HG03280 (cell line): ENCODE data around the gene BLOC1S2.
A peak's percentile ranks its signal among the peaks of the same experiment; 100 is the strongest.
"Not testable (repeated sequence)": the region's sequence is repeated elsewhere in the genome, so short reads cannot be mapped to it uniquely, and the experiment has no call there.

Experiments used
- ATAC-seq: cut with Tn5 transposase; IDR thresholded peaks from one replicate; pipeline ENCODE4 v1.9.1; 2021; ENCODE audit warnings: mild to moderate bottlenecking, moderate library complexity; ENCODE audit not compliant: unreplicated experiment

BLOC1S2 gene

DNA sequence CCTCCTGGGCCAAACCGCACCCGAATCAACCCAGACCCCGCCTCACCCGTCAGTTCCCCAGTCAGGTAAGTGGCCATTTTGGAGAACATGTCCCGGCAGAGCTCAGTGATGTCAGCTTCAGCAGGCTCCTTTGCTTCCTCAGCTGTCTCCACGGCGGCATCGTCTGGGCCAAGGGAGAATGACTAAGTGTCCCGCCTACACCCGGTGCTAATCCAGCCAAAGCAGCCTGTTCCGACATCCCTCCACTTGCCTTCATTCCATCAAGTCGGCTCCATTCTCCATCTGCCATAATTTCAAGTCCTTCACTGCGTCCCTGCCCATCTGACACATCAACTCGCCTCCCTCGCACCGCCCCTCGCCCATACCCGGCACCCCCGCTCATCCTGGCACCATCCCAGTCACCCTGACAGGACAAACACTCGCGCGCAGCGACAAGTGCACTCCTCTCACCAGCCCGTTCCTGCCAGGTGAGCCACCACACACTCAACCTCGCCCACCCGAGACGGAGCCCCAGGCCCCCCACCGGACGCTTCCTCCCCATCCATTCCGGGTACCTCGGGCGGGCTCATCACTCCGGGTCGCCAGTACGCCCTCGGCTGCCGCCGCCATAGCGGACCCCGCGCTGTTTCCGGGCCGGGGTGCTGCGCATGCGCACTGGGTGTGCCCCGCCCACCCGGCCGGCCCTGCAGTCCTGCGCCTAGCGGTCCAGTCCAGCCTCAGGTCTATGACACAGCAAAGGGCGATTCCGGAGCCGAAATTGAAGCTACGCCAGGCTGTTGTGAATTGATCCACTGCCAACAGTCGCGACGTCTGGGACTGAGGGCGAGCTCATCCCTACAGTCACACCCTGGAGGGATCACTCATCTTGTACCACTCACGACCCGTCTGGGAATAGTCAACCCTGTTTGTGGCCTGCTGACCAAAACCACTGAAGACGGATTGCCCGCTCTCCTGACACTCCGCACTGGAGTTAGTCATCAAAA is at the start of gene BLOC1S2:
Gene BLOC1S2, minus strand, starts transcription at position 630 of the 983 bp plus-strand sequence. Its CDS starts 21 bp downstream, at position 609.
- peak; percentile 88 for ATAC-seq

GRCh38 chr10:100334762-100335161 is 48.3 kb upstream of the BLOC1S2 start:
- ATAC-seq: no peak

DNA sequence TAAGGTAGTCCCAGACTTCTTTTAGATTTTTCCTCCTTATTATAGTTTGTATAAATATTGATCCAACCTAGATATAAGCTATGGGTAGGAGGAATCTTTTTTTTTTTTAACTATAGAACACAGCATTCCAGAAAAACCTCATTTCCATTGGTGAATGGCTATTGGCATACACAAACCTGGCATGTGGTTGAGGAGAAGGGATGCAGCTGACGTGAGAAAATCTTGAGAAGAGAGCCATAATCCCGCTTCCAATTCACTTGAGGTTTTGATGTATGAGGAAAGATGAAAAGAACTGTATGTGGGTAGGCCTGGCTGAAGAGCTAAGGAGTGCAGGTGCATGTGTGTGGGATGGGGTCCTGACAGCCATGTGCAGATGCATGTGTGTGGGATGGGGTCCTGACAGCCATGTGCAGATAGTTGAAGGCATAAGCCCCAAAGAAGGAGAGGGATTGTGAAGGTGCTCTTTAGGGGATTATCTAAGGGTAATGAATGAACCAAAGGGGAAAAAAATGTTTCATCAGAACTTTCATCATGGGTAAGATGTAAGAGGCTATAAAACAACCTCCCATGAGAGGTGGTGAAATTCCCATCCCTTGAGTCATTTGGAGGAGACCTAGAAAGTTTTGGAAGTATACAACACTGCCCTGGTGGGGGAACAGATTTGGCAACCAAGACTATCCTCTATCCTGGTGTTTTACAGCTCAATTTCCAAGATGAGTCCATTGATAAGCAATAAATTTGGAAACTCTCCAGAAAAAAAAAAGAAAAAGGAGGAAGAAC is 47.4 kb upstream of the BLOC1S2 start:
- ATAC-seq: no peak

GRCh38 chr10:100333106-100333505 is 46.6 kb upstream of the BLOC1S2 start:
- ATAC-seq: no peak

- no peak for ATAC-seq
These were observed 43.6 kb upstream of the BLOC1S2 start, which contains the start of gene PKD2L1 for GRCh38 chr10:100330079-100330478. TSS of gene PKD2L1 (minus strand) at chr10:100330228. CDS start at chr10:100330103, 125 bp downstream.

GRCh38 chr10:100328198-100328597 is 41.7 kb upstream of the BLOC1S2 start:
- ATAC-seq: no peak

- ATAC-seq: no peak
These were observed 41.2 kb upstream of the BLOC1S2 start for GRCh38 chr10:100327718-100328009.

DNA sequence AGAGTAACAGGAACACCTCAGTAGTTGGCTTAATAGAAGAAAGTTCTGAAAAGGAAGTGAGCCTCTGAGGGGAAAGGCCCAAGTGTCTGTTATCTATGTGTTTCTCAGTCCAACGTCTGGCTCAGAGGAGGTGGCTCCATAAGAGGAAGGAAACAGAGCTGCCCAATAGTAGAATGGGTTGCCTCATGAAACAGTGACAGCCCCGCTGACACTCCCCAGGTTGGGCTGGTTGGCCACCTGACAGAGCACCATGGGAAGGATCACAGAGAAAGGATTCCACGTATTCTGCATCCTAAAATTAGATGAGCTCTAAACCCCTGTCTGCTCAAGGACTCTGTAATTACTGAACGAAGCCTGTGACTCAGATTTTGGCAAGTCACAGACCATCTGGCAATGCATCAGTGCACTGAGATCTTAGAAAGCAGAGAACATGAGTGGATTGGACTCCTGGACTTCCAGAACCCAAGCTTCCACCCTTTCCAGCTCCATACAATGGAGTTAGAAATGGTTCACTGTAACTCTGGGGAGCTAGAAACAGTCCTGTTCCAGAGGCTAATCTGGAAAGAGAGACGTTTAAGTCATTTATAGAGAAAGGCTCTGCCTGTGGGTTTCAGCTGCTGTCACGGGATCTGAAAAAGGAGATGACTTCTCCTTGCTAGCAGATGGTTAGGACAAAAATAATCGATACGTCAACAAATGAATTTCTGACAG is 40.7 kb upstream of the BLOC1S2 start:
- ATAC-seq: peak; percentile 96

- no peak for ATAC-seq
These were observed 38.7 kb upstream of the BLOC1S2 start for GRCh38 chr10:100325158-100325557.

DNA sequence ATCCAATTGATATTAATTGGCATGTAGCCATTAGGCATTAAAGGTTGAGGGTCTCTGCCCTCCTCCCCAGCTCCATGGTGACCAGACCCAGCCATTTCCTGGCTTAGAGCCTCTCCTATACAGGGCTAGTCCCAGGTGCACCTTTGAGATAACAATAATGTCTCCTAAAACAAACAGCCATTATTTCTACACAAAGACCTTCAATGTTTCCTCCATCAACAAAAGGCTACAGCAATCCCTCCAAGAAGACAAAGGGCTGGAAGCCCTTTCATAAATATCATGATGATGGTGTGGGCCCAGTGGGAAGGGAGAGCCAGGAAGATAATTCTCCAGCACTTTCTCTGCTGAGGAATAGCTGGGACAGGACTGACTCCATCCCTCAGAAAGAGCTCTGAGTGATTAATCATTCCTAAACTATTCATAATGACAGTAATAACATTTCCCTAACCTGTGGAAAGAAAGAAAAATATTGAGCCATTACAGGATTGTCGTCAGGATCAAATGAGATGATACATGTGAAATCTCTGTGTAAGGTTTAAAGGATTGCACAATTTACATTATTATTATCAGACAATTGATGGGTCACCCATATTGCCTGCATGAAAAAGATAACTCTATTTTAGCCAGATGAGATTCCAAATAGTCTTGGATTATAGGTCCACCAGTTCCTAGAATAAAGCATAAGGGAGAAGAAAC is 33.4 kb upstream of the BLOC1S2 start:
- ATAC-seq: no peak

- no peak for ATAC-seq
These were observed 31.7 kb upstream of the BLOC1S2 start for GRCh38 chr10:100318207-100318606.

DNA sequence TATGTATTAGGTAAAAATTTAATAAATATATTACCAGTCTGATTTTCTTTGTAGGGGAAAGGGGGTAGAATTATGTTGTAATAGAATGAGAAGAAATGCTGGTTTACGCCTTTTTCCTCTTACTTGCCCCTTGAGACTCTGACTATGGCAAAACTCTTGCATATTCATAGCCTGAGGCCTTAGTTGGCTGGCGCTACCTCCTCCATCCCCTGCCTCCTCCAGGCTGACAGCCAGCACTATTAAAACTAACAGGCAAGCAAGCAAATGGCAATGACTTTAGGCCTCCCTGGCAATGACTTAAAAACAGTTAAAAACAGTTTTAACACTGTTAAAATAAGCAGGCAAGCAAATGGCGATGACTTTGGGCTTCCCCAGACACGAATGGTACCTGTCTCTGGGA is 29.1 kb upstream of the BLOC1S2 start:
- no peak for ATAC-seq

GRCh38 chr10:100311298-100311697 is 24.8 kb upstream of the BLOC1S2 start:
- no peak for ATAC-seq

GRCh38 chr10:100307684-100308083 is 21.2 kb upstream of the BLOC1S2 start:
- no peak for ATAC-seq

DNA sequence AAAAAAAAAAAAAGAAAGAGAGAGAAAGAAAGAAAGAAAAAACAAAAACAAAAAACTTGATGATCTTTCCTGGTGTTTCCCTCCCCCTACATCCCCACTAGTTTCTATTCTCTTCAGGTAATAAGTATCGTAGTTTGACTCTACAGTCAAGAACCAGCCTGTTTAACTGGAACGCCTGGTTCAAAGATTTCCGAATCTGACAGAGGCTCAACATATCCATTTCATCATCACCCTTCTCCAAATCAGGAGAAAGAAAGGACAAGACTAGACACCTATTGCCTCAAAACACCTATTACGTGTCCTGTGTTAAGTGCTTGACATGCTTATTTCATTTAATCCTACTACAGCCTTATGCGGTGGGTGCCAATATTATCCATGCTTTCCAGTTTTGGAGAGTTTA is 20.4 kb upstream of the BLOC1S2 start:
- ATAC-seq: no peak

DNA sequence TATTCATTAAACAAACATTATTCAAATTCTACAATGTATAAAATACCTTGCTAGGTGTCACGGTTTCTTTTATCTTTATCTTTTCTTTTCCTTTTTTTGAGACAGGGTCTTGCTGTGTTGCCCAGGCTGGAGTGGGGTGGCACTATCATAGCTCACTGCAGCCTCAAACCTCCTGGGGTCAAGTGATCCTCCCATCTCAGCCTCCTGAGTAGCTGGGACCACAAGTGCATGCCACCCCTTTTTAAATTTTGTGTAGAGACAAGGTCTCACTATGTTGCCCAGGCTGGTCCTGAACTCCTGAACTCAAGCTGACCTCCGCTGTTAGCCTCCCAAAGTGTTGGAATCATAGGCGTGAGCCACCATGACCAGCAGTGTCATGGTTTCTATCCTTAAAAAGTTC is 17.9 kb upstream of the BLOC1S2 start:
- no peak for ATAC-seq

DNA sequence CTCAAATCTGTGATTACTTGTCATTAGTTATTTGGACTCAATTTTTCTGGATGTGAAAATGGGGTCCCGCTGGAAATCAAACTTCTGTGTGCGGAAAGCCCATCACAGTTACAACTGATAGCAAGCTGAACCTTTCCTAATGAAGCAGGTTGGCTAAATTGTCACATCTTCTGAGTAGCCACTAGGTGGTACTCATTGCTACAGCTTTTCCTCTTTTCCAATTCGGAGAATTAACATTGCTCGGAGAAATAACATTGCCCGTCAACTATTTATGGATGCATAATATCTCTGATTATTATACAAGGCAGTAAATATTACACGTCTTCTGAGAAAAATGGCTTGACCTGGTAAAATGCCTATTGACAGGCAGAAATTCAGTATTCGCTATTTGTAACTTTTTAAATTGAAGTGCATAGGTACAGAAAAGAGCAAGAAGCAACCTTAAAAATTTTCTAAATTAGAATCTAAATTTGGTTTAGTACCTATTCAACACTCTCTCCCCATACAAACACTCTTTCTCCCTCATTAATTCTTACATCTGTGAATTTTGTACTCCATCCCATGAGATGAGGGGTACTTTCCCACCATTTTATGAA is 17.3 kb upstream of the BLOC1S2 start:
- ATAC-seq: no peak

DNA sequence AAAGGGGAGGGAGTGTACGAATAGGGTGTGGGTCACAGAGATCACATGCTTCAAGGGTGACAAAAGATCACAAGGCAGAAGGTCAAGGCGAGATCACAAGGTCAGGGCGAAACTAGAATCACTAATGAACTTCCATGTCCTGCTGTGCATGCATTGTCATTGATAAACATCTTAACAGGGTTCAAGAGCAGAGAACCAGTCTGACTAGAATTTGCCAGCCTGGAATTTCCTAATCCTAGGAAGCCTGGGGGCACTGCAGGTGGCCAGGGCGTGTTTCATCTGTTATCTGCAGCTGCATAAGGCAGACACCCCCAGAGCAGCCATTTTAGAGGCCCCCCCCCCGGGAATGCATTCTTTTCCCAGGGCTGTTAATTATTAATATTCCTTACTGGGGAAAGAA is 14.6 kb upstream of the BLOC1S2 start:
- ATAC-seq: not testable (repeated sequence)

DNA sequence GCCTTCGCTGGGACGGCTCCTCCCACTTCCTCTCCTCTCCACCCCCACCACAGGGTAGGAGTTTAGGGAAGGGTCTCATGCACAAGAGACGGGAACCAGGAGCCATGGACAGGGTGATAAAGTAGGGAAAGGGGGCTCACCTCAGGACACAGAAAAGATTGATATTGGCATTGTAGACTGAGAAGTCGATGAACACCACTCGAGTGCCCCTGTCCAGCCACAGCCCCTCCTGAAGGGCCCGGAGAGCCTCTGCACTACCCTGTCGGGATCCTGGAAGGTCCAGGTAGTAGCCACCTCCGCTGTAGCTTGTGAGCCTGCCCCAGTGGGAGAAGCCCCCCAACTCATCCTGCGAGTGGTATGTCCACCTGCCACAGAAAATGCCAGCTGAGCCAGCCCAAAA is 10.8 kb upstream of the BLOC1S2 start:
- no peak for ATAC-seq

GRCh38 chr10:100293066-100293465 is 6.6 kb upstream of the BLOC1S2 start:
- no peak for ATAC-seq
